Measurements from ENCODE around the gene SLC47A1. TPM values are rescaled to one million over a fixed set of nuclear protein-coding genes. Genes with fewer than 3 reads are reported as not detected.

SLC47A1 gene
- total and polyA plus RNA-seq, 10 of the 15 experiments (the other 5 are each of a cell fraction or from before 2014, with no cell fraction given) = 0.41 TPM; not detected in 9

- in situ Hi-C loops (cut with MboI) = no loop called here
- ATAC-seq (no peak), DNase-seq (ENCODE audit: low read depth, low spot score) (no peak), FAIRE-seq (no peak)
- BruUV-seq (replicated peaks) = no TSS peak
- H3K27me3 ChIP-seq (replicated peaks in 1 of 2; ENCODE audit: control insufficient read depth in 2 of 2, insufficient read depth in 2 of 2, low read length in 1 of 2) = peaks cover 2% of the 10 kb centered on the region in 2 experiments; a peak in 1 of 4 replicates
- no peak overlapping the region for H3K4me3 ChIP-seq
- TF ChIP-seq SMAD5 (IDR thresholded peaks at IDR 0.05; ENCODE audit: low read depth) = no peak
- TF ChIP-seq EED (IDR thresholded peaks at IDR 0.05; ENCODE audit: low read depth) = no peak
- no peak for TF ChIP-seq STAT3 (IDR thresholded peaks at IDR 0.05; ENCODE audit: low read depth, low read length)
- no peak for TF ChIP-seq RAD21 (IDR thresholded peaks at IDR 0.05; ENCODE audit: insufficient read depth, low read depth, low read length)
- no peak for TF ChIP-seq USF2 (IDR thresholded peaks at IDR 0.05; ENCODE audit: borderline replicate concordance, low read depth, low read length)
- no peak for TF ChIP-seq BRCA1 (IDR thresholded peaks at IDR 0.05; ENCODE audit: low read depth, low read length)
- no peak for TF ChIP-seq ZBTB4 (CRISPR knock-in tag; IDR thresholded peaks at IDR 0.05)
- no peaks in the 10 kb centered on the region for H4K20me1 ChIP-seq (ENCODE audit: control insufficient read depth, insufficient read depth)
- no peak overlapping the region for H2AFZ ChIP-seq (ENCODE audit: control insufficient read depth, low read depth, low read length)
- intact Hi-C loops (cut with micrococcal nuclease; ENCODE audit: unreplicated experiment) = no loop called here
- H3K27ac ChIP-seq (ENCODE audit: control insufficient read depth, insufficient read depth) = no peak overlapping the region
- RAD21 ChIA-PET (ENCODE audit: unreplicated experiment) = no interaction called here
- H3K9me3 ChIP-seq (replicated peaks; ENCODE audit: control insufficient read depth, insufficient read depth, low read length) = no peaks in the 10 kb centered on the region
- no peaks in the 10 kb centered on the region for H3K79me2 ChIP-seq (ENCODE audit: control insufficient read depth, insufficient read depth, low read length)
- H3K4me1 ChIP-seq (ENCODE audit: control insufficient read depth, insufficient read depth, low read length) = no peaks in the 10 kb centered on the region
- no peak overlapping the region for H3K9ac ChIP-seq (ENCODE audit: control insufficient read depth, insufficient read depth, low read length)
- H3K36me3 ChIP-seq (ENCODE audit: control insufficient read depth in 2 of 2, insufficient read depth in 2 of 2, low read length in 1 of 2) = no peaks in the 10 kb centered on the region
- SMC1A ChIA-PET (ENCODE audit: uncharacterized antibody, unreplicated experiment) = no interaction called here
- WGBS (ENCODE audit: insufficient coverage, insufficient replicate concordance, low lambda C conversion rate, missing lambda C conversion rate) = 28% methylated on average over 9 of the region's 9 CpGs
- POLR2A ChIA-PET = no interaction called here
- H3K4me2 ChIP-seq (ENCODE audit: control insufficient read depth, insufficient read depth) = no peak overlapping the region
- CTCF ChIA-PET = no interaction called here
Measured at GRCh38 chr17:19551591-19552148, 18.0 kb downstream of the SLC47A1 start.

Measured in GM12878 (cell line).